PC-3 (cell line): ENCODE measurements around the gene GALNT11. TPM values are rescaled to one million over a fixed set of nuclear protein-coding genes. Genes with fewer than 3 reads are reported as not detected.

ENCODE experiments used
- ATAC-seq: fragments of 200-7000 bp; cut with Tn5 transposase; 2 replicates; pipeline ENCODE4 v1.9.1; 2020; ENCODE audit warnings: mild to moderate bottlenecking, moderate library complexity
- BruUV-seq: library from RNA; stranded (reverse); fragments of 400-500 nt; replicated peaks from 2 replicates; lab custom pipeline; 2021; lab: Mats Ljungman, UMichigan
- CTCF ChIA-PET: fragments of 300-600 bp; sonication (Branson Sonifier 250); formaldehyde crosslinking; loops from one replicate; lab custom pipeline; 2022; ENCODE audit warnings: antibody characterized with exemption; lab: Charles Lee
- POLR2A ChIA-PET: fragments of 300-600 bp; sonication (Branson Sonifier 250); formaldehyde crosslinking; loops from one replicate; lab custom pipeline; 2022; ENCODE audit warnings: antibody characterized with exemption; ENCODE audit not compliant: unreplicated experiment; lab: Charles Lee
- DNase-seq: peaks from one replicate; pipeline ENCODE4 v3.0.0-alpha.2; 2015
- H2AFZ ChIP-seq: fragments of 300-600 bp; sonication (generic); 2 replicates; pipeline ENCODE4 v1.6.0; 2016; ENCODE audit warnings: antibody characterized with exemption, low read length
- H3F3A ChIP-seq: fragments of 300-600 bp; sonication (generic); one replicate; pipeline ENCODE4 v1.6.0; 2017; ENCODE audit warnings: antibody characterized with exemption, low read length, control low read depth, mild to moderate bottlenecking; ENCODE audit not compliant: unreplicated experiment
- H3K27ac ChIP-seq: fragments of 300-600 bp; sonication (generic); 2 replicates; pipeline ENCODE4 v1.5.1; 2016; ENCODE audit warnings: mild to moderate bottlenecking, low read length
- H3K27me3 ChIP-seq: fragments of 300-600 bp; sonication (generic); 2 replicates; pipeline ENCODE4 v1.6.1; 2016; ENCODE audit warnings: low read length, mixed read lengths
- H3K36me3 ChIP-seq: fragments of 300-600 bp; sonication (generic); 2 replicates; pipeline ENCODE4 v1.6.1; 2016; ENCODE audit warnings: low read depth, mixed run types, low read length, mixed read lengths
- H3K4me1 ChIP-seq: fragments of 300-600 bp; sonication (generic); 2 replicates; pipeline ENCODE4 v1.5.1; 2016; ENCODE audit warnings: low read length; ENCODE audit not compliant: insufficient read depth
- H3K4me2 ChIP-seq: fragments of 300-600 bp; sonication (generic); 2 replicates; pipeline ENCODE4 v1.6.0; 2016; ENCODE audit warnings: low read length
- H3K4me3 ChIP-seq: fragments of 300-600 bp; sonication (generic); 2 replicates; pipeline ENCODE4 v1.5.1; 2016; ENCODE audit warnings: mild to moderate bottlenecking, low read length, mixed read lengths
- H3K79me2 ChIP-seq: fragments of 300-600 bp; sonication (generic); 2 replicates; pipeline ENCODE4 v1.6.1; 2017; ENCODE audit warnings: low read length, mixed read lengths
- H3K9ac ChIP-seq: fragments of 300-600 bp; sonication (generic); 2 replicates; pipeline ENCODE4 v1.6.0; 2016; ENCODE audit warnings: mild to moderate bottlenecking, low read length
- H3K9me2 ChIP-seq: fragments of 300-600 bp; sonication (generic); replicated peaks from 2 replicates; pipeline ENCODE4 v1.6.1; 2016; ENCODE audit warnings: mixed run types, low read length, mixed read lengths
- H3K9me3 ChIP-seq: fragments of 300-600 bp; sonication (generic); 2 replicates; pipeline ENCODE4 v1.6.1; 2016; ENCODE audit warnings: low read length, mixed read lengths
- H4K20me1 ChIP-seq: fragments of 300-600 bp; sonication (generic); 2 replicates; pipeline ENCODE4 v1.6.1; 2016; ENCODE audit warnings: low read length, mixed read lengths
- CTCF ChIP-seq: fragments of 300-600 bp; sonication (generic); conservative IDR thresholded peaks from 2 replicates; pipeline ENCODE4 v1.5.1; 2017; ENCODE audit warnings: antibody characterized with exemption, low read depth, mild to moderate bottlenecking, low read length
- EZH2 ChIP-seq: fragments of 300-600 bp; sonication (generic); IDR thresholded peaks from one replicate; pipeline ENCODE4 v1.6.1; 2017; ENCODE audit warnings: antibody characterized with exemption, mild to moderate bottlenecking, low read length; ENCODE audit not compliant: unreplicated experiment
- EZH2phosphoT487 ChIP-seq: fragments of 300-600 bp; sonication (generic); IDR thresholded peaks from 2 replicates; pipeline ENCODE4 v1.6.1; 2018; ENCODE audit warnings: mild to moderate bottlenecking, antibody characterized with exemption, low read length, borderline replicate concordance
- intact Hi-C: fragments of 100-400 bp; cut with micrococcal nuclease; formaldehyde crosslinking; loops from 2 replicates; pipeline ENCODE4 v1.9.0; 2023
- total RNA-seq: library from RNA; depleted of rRNA; stranded (reverse); fragments of >200 nt; gene quantifications from 2 replicates; pipeline ENCODE4 v1.2.3, GENCODE V29; 2014

GALNT11 gene
- total RNA-seq, 1 experiment from 2014 or later: 19.5 TPM

DNA sequence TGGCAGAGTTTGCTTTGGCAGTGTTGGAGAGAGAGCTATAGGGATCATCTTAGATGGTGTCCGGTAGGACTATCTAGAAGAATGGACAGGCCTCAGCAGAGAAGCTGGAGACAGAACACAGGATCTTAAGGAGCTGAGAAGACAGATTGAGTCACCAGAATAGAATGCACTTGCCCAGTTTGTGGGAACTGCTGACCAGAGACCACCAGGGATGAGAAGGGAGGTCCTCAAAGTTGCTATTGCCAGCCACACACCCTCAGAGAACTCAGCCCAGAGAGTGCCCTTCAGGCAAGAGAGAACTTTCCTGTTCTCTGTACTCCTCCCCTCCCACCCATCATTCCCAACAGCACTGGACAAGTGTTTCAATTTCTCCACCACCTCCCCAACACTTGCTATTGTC, 25.3 kb upstream of the GALNT11 start:
- DNase-seq (no peak), ATAC-seq (no peak)
- POLR2A ChIA-PET: no interaction called here
- no peaks in the 10 kb centered on the region for H3K79me2 ChIP-seq
- no TSS peak for BruUV-seq
- H3K27me3 ChIP-seq: peaks cover 11% of the 10 kb centered on the region; the same call in 1 of the 2 replicates
- no peaks in the 10 kb centered on the region for H3K36me3 ChIP-seq
- intact Hi-C loops: no loop called here
- no peak overlapping the region for H2AFZ ChIP-seq
- TF ChIP-seq EZH2: no peak
- no peak for TF ChIP-seq CTCF
- no peak for TF ChIP-seq EZH2phosphoT487
- CTCF ChIA-PET: interaction anchor here (0.5 kb wide), 1 partner anchor 8 kb away, joined by 3 read pairs; no protein-coding TSS in a partner anchor
- no peaks in the 10 kb centered on the region for H3K9me2 ChIP-seq
- no peaks in the 10 kb centered on the region for H3K4me1 ChIP-seq
- H3F3A ChIP-seq: no peaks in the 10 kb centered on the region
- no peak overlapping the region for H3K27ac ChIP-seq
- no peaks in the 10 kb centered on the region for H4K20me1 ChIP-seq
- H3K4me2 ChIP-seq: no peak overlapping the region
- no peak overlapping the region for H3K9ac ChIP-seq
- H3K9me3 ChIP-seq: no peaks in the 10 kb centered on the region
- no peak overlapping the region for H3K4me3 ChIP-seq

DNA sequence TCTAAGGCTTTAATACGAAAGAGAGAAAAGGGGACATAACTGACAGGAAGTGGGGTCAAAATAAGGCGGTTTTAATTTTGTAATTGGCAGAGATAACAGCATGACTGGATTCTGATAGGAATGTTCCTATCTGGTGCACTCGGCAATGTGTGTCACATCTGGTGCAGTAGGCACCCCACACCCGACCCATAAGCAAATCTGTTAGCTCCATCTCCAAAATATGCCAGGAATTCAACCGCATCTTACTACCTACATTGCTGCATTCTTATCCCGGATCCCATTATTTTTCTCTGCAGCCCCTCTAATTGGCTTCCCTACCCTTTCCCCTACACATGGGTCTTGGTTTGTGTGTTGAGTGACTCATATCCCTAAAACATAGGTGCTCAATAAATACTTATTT, 19.1 kb upstream of the GALNT11 start:
- Histone ChIP-seq H3K27me3 (0 out of 2 replicates have a peak, but pooled peaks cover 2% of the 10 kb centered on the region), H3K27ac (no peak overlapping the region), H3K79me2 (no peaks in the 10 kb centered on the region), H3K4me2 (no peak overlapping the region), H3K9me2 (no peaks in the 10 kb centered on the region), H3K36me3 (no peaks in the 10 kb centered on the region), H3K4me3 (no peak overlapping the region), H2AFZ (no peak overlapping the region), H3K4me1 (no peaks in the 10 kb centered on the region), H3K9me3 (no peaks in the 10 kb centered on the region), H4K20me1 (no peaks in the 10 kb centered on the region), H3F3A (no peaks in the 10 kb centered on the region), H3K9ac (no peak overlapping the region)
- intact Hi-C loops: no loop called here
- no TSS peak for BruUV-seq
- CTCF ChIA-PET: no interaction called here
- ATAC-seq (no peak), DNase-seq (no peak)
- no peak for TF ChIP-seq EZH2phosphoT487
- TF ChIP-seq CTCF: no peak
- no peak for TF ChIP-seq EZH2
- POLR2A ChIA-PET: no interaction called here

DNA sequence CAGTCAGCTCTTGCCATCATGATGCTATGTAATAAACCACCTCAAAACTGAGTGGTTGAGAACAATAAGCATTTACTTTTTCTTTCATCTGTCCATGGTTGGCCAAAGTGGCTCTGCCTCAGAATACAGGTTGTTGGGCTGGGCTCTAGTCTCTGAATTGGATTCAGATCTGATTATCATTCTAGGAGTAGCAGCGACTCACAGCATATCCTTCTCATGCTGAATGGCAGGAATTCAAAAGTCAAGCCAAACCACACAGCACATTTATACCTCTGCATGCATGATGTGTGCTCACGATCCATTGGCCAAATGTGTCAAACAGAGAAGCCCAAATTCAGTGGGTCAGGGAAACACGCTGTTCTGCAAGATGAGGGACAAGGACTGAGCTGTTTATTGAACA, 13.6 kb upstream of the GALNT11 start:
- no peaks in the 10 kb centered on the region for H3F3A ChIP-seq
- no peak overlapping the region for H3K9ac ChIP-seq
- no peaks in the 10 kb centered on the region for H3K79me2 ChIP-seq
- H3K4me3 ChIP-seq: no peak overlapping the region
- intact Hi-C loops: no loop called here
- no peak overlapping the region for H3K4me2 ChIP-seq
- ChIA-PET CTCF (no interaction called here), POLR2A (no interaction called here)
- H3K9me3 ChIP-seq: no peaks in the 10 kb centered on the region
- H2AFZ ChIP-seq: no peak overlapping the region
- no peaks in the 10 kb centered on the region for H3K9me2 ChIP-seq
- TF ChIP-seq EZH2phosphoT487 (no peak), CTCF (no peak), EZH2 (no peak)
- no peaks in the 10 kb centered on the region for H3K4me1 ChIP-seq
- DNase-seq: no peak
- no peaks in the 10 kb centered on the region for H3K27me3 ChIP-seq
- no TSS peak for BruUV-seq
- ATAC-seq: no peak
- H4K20me1 ChIP-seq: no peaks in the 10 kb centered on the region
- no peak overlapping the region for H3K27ac ChIP-seq
- H3K36me3 ChIP-seq: no peaks in the 10 kb centered on the region
